ENCODE measurements around the gene RPS6KB2.
"Not testable (repeated sequence)": the region's sequence is repeated elsewhere in the genome, so short reads cannot be mapped to it uniquely, and the experiment has no call there.

The RPS6KB2 gene

GRCh38 chr11:67448220-67448609 lies 19.9 kb downstream of the RPS6KB2 start:
- DNase-seq, result no peak

GRCh38 chr11:67449116-67449844 lies 21.0 kb downstream of the RPS6KB2 start:
- peak; percentile 41 to 51 for DNase-seq

DNA sequence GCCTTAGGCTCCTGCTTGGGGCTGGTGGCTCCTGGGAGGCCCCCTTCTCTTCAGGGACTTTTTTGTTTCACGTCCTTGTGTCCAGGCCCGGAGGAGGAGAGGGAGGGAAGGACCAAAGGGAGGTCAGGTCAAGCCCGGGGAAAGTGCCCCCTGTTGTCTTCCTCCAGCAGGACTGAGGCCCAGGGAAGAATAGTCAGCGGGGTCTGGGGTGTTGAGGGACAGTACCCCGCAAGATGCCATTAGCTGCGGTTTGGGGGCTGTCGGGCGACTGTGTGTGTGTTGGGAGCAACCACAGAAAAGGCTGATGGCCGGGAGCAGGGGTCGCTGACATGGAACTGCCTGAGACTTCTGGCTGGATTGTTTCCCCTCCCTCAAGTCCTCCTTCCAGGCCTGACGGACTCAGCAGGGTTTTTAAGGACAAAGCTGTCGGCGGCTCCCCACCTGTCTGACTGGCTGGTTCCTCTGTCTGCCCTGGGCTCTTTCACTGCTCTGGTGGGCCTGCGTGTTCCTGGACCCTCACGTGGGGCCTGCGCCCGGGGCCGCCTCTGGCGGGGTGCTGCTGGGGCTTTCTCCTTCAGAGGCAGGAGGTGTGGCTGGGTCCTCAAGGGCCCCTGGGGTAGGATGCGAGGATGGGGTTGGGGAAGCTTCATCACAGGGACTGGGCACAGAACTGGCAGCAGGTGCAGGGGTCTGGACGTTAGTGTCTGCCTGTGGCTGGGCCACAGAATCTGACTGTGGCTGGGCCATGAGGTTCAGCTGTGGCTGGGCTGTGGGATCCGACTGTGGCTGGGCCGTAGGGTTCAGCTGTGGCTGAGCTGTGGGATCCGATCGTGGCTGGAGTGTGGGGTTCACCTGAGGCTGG lies 22.7 kb downstream of the RPS6KB2 start:
- DNase-seq, result no peak

DNA sequence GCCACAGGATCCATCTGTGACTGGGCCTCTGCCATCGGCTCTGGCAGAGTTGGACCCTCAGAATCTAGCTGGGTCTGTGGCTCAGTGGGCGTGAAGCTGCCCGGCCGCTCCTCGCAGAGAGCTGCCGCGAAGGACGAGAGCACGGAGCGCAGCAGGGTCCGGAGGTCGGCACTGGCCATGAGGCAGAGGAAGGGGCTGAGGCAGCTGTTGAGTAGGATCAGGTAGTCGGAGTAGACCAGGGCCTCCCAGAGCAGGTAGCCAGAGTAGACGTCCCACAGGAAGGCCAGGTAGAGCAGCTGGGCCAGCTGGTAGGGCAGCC lies 23.3 kb downstream of the RPS6KB2 start:
- no peak for DNase-seq

DNA sequence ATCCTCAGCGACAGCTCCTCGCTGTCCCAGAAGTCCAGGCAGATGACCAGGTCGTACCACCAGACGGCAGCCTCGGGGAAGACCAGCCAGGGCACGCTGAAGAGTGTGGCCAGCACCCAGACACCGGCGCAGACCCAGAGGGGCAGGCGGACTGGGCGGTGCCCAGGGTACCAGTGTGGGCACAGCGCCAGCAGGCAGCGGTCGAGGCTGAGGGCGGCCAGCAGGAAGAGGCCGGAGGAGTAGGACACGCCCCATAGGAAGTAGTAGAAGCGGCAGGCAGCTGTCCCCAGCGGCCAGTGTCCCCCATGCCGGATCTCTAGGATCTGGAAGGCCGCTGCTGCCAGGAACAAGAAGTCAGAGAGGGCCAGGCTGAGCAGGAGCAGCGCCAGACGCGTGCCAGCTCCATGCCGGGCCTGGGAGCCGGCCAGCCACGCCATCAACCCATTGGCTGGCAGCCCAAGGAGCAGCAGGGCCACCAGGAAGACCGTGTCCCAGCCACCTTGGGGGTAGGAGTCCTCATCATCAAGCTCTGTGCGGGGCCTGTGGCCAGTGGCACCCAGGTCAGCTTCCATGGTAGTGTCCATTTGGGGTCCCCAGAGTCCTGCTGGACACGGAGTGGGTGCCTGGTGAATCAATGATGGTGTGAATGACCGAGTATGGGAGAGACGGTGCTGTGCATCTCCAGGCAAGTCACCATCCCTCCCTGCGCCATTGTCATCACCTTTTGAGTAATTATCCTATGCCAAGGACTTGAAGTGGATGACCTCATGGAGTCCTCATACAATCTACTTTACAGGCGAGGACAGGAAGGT lies 24.1 kb downstream of the RPS6KB2 start, which contains the start of gene GPR152:
TSS of gene GPR152 (minus strand) at position 589 of the 812 bp plus-strand sequence. CDS start at position 584, 5 bp downstream.
- no peak for DNase-seq

- DNase-seq, result no peak
These were observed 25.8 kb downstream of the RPS6KB2 start for GRCh38 chr11:67453816-67454732.

- DNase-seq, result no peak
These were observed 26.8 kb downstream of the RPS6KB2 start, which contains the start of gene CABP4 for GRCh38 chr11:67455054-67455453. Gene CABP4, plus strand, starts transcription at chr11:67455354. Its CDS starts 70 bp downstream, at chr11:67455424.

DNA sequence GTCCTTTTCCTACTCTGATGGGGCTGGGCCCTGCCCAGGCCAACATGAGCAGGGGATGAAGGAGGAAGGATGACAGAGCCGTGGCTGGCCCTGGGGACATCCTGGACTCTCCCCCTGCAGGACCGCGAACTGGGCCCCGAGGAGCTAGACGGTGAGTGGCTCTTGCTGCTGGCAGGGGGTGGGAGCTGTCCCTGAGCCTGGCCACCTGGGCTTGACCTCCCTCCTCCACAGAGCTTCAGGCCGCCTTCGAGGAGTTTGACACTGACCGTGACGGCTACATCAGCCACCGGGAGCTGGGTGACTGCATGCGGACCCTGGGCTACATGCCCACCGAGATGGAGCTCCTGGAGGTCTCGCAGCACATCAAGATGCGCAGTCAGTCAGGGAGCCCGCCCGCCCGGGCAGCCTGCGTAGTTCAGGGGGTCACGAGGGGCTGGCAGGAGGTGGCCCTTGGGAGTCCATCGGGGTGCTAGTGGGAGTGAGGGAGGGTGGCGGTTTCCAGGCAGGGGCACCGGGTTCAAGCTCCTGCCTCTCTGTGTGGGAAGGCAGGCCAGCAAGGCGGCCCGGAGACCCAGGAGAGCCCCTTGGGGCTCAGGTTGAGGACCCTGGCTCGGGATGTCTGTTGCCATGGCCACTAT lies 27.9 kb downstream of the RPS6KB2 start:
- no peak for DNase-seq

GRCh38 chr11:67457453-67457852 lies 29.2 kb downstream of the RPS6KB2 start:
- DNase-seq, result no peak

GRCh38 chr11:67458266-67458665 lies 30.0 kb downstream of the RPS6KB2 start:
- no peak for DNase-seq

- DNase-seq, result no peak
These were observed 34.9 kb downstream of the RPS6KB2 start for GRCh38 chr11:67463186-67463585.

- peak; percentile 81 to 82 for DNase-seq
These were observed 35.6 kb downstream of the RPS6KB2 start for GRCh38 chr11:67463680-67464410.

DNA sequence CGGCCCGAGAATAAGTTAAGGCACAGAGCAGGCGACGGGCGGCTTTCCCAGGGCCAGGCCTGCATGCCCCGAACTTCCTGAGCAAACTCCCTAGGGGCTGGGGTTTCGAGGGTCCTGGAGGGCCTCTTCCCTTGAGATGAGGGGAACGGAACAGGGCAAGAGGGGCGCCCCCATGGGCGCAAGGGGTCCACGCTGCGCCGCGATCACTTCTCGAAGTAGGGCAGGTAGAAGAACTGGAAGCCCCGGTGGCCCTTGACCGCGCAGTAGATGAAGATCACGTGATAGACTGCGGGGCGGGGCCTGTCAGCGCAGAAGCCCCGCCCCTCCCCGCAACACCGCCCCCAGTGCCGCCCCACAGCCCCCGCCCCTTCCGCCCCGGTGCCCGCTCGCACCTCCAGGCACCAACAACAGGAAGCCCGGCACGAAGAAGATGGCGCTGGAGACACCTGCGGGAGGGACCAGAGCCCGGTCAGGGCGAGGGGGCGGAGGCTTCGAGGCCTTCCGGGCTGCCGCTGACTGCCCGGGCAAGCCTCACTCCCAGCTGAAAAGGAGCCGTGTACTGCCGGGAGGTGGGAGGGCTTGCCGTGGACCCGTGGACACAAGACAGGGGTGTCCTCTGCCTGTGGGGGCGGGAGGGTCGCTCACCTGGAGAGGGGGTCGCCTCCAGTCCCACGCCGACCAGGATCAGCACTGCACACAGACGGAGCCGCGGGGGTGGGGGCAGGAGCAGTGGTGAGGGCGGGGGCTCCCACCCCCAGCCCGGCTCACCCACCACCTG lies 36.3 kb downstream of the RPS6KB2 start:
- DNase-seq, result peak; percentile 70 to 81

DNA sequence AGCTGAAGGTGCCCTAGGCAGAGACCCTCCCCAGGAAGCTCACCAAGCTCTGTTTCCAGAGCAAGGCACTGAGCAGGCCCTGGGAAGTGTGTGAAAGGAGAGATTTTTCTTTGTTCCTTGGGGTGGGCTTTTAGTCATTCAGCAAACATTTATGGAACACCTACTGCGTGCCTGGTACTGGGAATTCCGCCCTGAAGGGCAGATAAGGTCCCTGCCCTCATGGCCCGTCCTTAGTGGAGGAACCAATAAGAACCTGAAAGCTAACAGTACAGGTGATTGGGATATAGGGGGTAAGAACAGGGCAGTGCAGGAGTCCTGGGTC lies 36.9 kb downstream of the RPS6KB2 start:
- DNase-seq, result no peak

DNA sequence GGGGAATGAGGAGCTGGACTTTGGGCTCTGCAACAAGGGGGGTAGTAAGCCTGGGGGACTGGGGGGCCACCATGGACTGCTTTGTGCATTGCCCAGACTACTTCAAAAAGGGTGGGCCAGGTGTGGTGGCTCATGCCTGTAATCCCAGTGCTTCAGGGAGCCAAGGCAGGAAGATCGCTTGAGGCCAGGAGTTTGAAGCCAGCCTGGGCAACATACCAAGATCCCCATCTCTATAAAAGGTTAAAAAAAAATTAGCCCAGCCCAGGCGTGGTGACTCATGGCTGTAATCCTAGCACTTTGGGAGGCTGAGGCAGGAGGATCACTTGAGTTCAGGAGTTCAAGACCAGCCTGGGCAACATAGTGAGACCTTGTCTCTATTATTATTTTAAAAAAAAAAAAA lies 37.2 kb downstream of the RPS6KB2 start:
- not testable (repeated sequence) for DNase-seq

GRCh38 chr11:67466367-67466766 lies 38.1 kb downstream of the RPS6KB2 start:
- no peak for DNase-seq

GRCh38 chr11:67466962-67467771 lies 38.9 kb downstream of the RPS6KB2 start:
- DNase-seq, result no peak

GRCh38 chr11:67468056-67468455 lies 39.8 kb downstream of the RPS6KB2 start:
- DNase-seq, result no peak

DNA sequence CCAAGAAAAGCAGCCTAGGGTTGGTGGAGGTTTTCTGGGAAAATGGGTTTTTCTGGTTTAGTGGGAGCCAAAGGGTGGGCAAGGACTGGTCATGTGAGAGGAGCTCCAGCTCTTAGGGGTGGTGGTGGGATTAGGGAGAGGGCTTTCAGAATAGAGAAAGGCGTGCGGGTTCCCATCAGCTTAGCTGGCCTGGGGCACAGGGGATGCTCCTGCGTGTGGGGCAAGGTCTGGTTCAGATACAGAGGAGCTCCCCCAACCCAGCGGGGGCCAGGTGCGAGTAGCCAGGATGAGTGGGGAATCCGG lies 40.1 kb downstream of the RPS6KB2 start:
- no peak for DNase-seq
